Measurements from ENCODE around the gene GUCA1A.

GUCA1A gene

DNA sequence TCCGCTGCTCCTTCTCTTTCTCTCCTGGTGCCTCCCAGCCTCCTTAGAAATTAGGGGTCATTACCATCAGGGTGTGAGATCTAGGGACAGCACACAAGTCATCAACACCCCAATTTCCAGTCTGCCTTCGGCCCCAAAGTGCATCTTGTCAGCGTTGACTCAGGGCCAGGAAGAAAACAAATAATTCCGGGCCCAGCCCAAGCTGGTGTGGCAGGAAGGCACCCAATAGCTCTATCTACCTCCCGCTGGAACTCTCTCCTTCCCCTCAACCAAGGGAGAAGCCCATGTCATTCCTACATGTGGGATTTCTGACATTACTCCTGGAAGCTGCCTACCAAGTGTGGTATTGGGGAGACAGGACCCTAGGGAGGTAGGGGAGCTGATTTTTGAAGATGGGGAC is 19.2 kb upstream of the GUCA1A start:
- TF ChIP-seq, protein P1, sequence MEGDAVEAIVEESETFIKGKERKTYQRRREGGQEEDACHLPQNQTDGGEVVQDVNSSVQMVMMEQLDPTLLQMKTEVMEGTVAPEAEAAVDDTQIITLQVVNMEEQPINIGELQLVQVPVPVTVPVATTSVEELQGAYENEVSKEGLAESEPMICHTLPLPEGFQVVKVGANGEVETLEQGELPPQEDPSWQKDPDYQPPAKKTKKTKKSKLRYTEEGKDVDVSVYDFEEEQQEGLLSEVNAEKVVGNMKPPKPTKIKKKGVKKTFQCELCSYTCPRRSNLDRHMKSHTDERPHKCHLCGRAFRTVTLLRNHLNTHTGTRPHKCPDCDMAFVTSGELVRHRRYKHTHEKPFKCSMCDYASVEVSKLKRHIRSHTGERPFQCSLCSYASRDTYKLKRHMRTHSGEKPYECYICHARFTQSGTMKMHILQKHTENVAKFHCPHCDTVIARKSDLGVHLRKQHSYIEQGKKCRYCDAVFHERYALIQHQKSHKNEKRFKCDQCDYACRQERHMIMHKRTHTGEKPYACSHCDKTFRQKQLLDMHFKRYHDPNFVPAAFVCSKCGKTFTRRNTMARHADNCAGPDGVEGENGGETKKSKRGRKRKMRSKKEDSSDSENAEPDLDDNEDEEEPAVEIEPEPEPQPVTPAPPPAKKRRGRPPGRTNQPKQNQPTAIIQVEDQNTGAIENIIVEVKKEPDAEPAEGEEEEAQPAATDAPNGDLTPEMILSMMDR (conservative IDR thresholded peaks at IDR 0.05; ENCODE audit: low read depth) = no peak
- POLR2A ChIA-PET (ENCODE audit: low non-redundant PET) = no interaction called here
- no peak for DNase-seq (ENCODE audit: low spot score)
- H3K27ac ChIP-seq = no peak overlapping the region
- CTCF ChIA-PET = no interaction called here

DNA sequence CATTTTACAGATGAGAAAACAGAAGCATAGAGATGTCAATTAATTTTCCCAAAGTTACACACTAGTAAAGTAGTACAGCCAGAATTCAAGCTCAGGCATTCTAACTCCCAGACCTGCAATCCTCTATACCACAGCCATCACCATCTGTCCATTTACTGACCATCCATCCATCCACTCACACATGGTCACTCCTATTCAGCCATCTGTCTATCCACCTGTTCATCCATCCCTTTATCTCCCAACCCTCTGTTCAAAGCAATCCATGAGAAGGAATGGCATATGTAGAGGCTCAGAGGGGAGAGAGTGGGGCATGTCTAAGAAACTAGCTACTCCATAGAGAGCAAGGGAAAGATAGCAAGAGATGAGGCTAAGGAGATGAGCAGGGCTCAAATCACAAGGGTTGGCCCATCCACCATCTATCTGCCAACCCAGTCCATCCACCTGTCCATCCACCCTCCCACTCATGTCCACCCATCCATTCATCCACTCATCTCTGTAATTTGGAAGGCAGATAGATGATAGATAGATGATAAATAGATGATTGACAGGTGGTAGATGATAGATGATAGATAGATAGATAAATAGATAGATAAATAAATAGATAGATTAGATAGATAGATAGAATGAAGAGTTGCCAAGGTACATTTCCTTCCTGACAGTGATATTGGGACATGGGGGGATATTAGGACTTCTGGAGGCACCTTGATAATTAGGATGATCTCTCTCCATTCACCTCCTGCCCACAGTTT is 18.5 kb upstream of the GUCA1A start:
- no peak for DNase-seq (ENCODE audit: low spot score)
- CTCF ChIA-PET = no interaction called here
- POLR2A ChIA-PET (ENCODE audit: low non-redundant PET) = no interaction called here
- H3K27ac ChIP-seq = no peak overlapping the region
- TF ChIP-seq, protein P1 (conservative IDR thresholded peaks at IDR 0.05; ENCODE audit: low read depth) = no peak

DNA sequence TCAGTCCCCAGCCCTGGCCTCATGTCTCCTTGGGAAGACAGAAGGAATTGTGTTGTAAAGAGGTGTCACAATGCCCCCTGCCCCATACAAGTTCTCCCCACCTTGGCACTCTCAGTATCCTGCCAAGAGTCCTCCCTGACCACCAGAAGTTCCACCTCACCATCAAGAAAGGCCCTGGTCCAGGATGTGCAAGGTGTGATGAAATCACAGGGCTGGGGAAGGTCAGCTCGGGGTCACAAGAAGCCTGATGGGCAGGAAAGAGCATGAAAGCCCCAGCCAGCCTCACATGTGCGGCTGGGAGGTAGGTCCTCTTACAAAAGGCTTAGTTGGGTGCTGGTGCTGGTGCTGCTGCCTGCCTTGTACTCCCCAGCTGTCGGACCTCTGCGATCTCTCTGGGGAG is 17.9 kb upstream of the GUCA1A start:
- no peak overlapping the region for H3K27ac ChIP-seq
- CTCF ChIA-PET = interaction anchor here (0.6 kb wide), 1 partner anchor 18 kb away, joined by 3 read pairs; no protein-coding TSS in a partner anchor
- TF ChIP-seq, protein P1 (conservative IDR thresholded peaks at IDR 0.05; ENCODE audit: low read depth) = no peak
- DNase-seq (ENCODE audit: low spot score) = no peak
- POLR2A ChIA-PET (ENCODE audit: low non-redundant PET) = interaction anchor here (0.5 kb wide), 1 partner anchor 9 kb away, joined by 5 read pairs; no protein-coding TSS in a partner anchor

DNA sequence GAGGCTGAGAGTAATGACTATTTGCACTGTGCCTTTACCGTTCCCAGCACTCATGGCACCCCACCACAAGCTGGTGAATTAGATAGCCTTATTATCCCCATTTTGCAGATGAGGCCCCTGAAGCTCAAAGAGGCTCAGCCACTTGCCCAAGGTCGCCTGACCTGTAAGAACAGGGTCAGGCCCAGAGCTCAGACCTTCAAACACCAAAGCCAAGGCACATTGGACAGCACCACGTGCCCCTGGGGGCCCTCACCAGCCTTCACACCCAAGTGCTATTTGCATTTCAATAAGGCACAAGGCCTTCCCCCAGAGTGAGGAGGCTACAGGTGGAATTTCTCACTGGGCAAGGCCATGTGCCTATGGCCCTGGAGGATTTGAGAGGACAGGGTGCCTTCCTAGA is 16.5 kb upstream of the GUCA1A start:
- DNase-seq (ENCODE audit: low spot score) = no peak
- TF ChIP-seq, protein P1 (conservative IDR thresholded peaks at IDR 0.05; ENCODE audit: low read depth) = no peak
- ChIA-PET CTCF (no interaction called here), POLR2A (ENCODE audit: low non-redundant PET) (no interaction called here)
- H3K27ac ChIP-seq = no peak overlapping the region

DNA sequence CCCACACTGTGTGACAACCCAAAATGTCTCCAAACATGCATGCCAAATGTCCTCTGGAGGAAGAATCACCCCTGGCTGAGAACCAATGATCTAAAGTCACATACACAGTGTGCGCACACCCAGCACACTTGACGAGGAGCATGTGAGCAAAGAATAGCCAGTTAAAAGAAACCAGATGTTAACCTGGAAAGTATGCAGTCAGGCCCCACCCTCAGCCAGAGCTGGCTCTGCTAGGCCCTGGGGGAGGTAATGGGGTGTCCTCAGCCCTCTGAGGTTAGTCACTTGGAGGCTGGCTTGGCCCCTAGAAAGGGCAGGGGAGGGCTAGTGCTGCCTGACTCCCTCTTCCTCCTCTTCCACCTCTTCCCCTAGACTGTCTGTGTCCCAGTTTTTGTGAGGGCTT is 15.2 kb upstream of the GUCA1A start:
- TF ChIP-seq, protein P1 (conservative IDR thresholded peaks at IDR 0.05; ENCODE audit: low read depth) = no peak
- DNase-seq (ENCODE audit: low spot score) = no peak
- CTCF ChIA-PET = no interaction called here
- H3K27ac ChIP-seq = peak overlapping the region; percentile 17
- POLR2A ChIA-PET (ENCODE audit: low non-redundant PET) = no interaction called here

DNA sequence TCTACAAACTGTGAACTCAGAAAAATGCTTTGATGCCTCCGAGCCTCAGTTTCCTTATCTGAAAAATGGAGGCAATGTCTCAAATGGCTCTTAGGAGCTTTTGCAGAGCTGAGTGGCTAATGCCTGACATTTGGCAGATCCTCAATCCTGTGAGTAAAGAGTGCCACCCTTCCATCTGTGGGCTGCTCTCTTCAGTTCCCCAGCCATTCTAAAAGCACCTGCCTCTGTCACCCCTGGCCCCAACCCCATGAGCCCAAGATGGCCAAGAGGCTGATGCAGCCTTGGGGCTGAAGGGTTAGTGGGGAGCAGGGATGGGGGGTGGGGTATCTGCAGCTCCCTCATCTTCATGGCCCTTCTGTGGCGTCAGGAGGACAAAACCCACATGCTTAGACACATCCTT is 14.5 kb upstream of the GUCA1A start:
- H3K27ac ChIP-seq = peak overlapping the region; percentile 17; the same call in 1 of the 2 replicates
- CTCF ChIA-PET = no interaction called here
- POLR2A ChIA-PET (ENCODE audit: low non-redundant PET) = no interaction called here
- TF ChIP-seq, protein P1 (conservative IDR thresholded peaks at IDR 0.05; ENCODE audit: low read depth) = no peak
- DNase-seq (ENCODE audit: low spot score) = no peak
